Measurements from ENCODE around the gene CNGA4. TPM values are rescaled to one million over a fixed set of nuclear protein-coding genes. Genes with fewer than 3 reads are reported as not detected.
"Not testable (repeated sequence)": the region's sequence is repeated elsewhere in the genome, so short reads cannot be mapped to it uniquely, and the experiment has no call there.

The CNGA4 gene
- total RNA-seq, 2 experiments from 2014 or later, result 0.20 to 0.30 TPM

- Mint-ChIP-seq H3K36me3 (ENCODE audit: low read depth) (peaks cover 4% of the 10 kb centered on the region), H3K4me3 (peak overlapping the region; percentile 99), H3K4me1 (peaks cover 46% of the 10 kb centered on the region), H3K27me3 (no peaks in the 10 kb centered on the region), H3K9me3 (no peaks in the 10 kb centered on the region), H3K27ac (peak overlapping the region; percentile 84)
- ChIA-PET POLR2A (interaction anchor here (0.9 to 1.9 kb wide), 5 partner anchors 9 to 88 kb away, joined by 3 to 10 read pairs (median 4); partner anchors contain the start of gene CAVIN3), CTCF (interaction anchor here (1.0 to 3.3 kb wide), 3 partner anchors 18 to 145 kb away, joined by 3 to 17 read pairs (median 4); no protein-coding TSS in a partner anchor)
- DNase-seq, result no peak
Measured at GRCh38 chr11:6233984-6234386, 4.9 kb upstream of the CNGA4 start.

GRCh38 chr11:6234387-6235107 is 4.3 kb upstream of the CNGA4 start, which contains the start of gene FHIP1B:
Gene FHIP1B (minus strand): TSS chr11:6234636. CDS start chr11:6224516, 10,120 bp downstream.
- CTCF ChIA-PET, result interaction anchor here (0.8 to 3.3 kb wide), 6 partner anchors 17 to 145 kb away, joined by 3 to 17 read pairs (median 3); no protein-coding TSS in a partner anchor
- Mint-ChIP-seq H3K9me3 (no peaks in the 10 kb centered on the region), H3K4me3 (peak within 1 kb of the TSS; percentile 99), H3K4me1 (peaks cover 42% of the 10 kb centered on the region), H3K27ac (peak within 1 kb of the TSS; percentile 84), H3K27me3 (no peaks in the 10 kb centered on the region), H3K36me3 (ENCODE audit: low read depth) (peaks cover 4% of the 10 kb centered on the region)
- POLR2A ChIA-PET, result interaction anchor here (0.6 to 1.9 kb wide), 7 partner anchors 8 to 87 kb away, joined by 3 to 10 read pairs (median 3); partner anchors contain the start of gene CAVIN3
- DNase-seq, result peak; percentile 100

- no peak for DNase-seq
- ChIA-PET CTCF (interaction anchor here (1.1 to 3.3 kb wide), 6 partner anchors 14 to 499 kb away, joined by 3 to 23 read pairs (median 4); partner anchors contain the start of gene CAVIN3), POLR2A (interaction anchor here (0.6 to 1.7 kb wide), 2 partner anchors 83 to 447 kb away, joined by 3 to 5 read pairs; partner anchors contain the start of gene CAVIN3)
- H3K4me3 Mint-ChIP-seq, result no peak overlapping the region
- no peaks in the 10 kb centered on the region for H3K36me3 Mint-ChIP-seq (ENCODE audit: low read depth)
- H3K27ac Mint-ChIP-seq, result no peak overlapping the region
- peaks cover 23% of the 10 kb centered on the region for H3K4me1 Mint-ChIP-seq
- H3K27me3 Mint-ChIP-seq, result no peaks in the 10 kb centered on the region
- H3K9me3 Mint-ChIP-seq, result no peaks in the 10 kb centered on the region
Measured at GRCh38 chr11:6237266-6237665, 1.6 kb upstream of the CNGA4 start.

GRCh38 chr11:6237761-6238302 is 1.1 kb upstream of the CNGA4 start:
- POLR2A ChIA-PET, result interaction anchor here (1.7 kb wide), 1 partner anchor 82 kb away, joined by 5 read pairs; the partner anchor contains the start of gene CAVIN3
- H3K36me3 Mint-ChIP-seq (ENCODE audit: low read depth), result no peaks in the 10 kb centered on the region
- CTCF ChIA-PET, result interaction anchor here (1.1 to 3.3 kb wide), 6 partner anchors 13 to 499 kb away, joined by 3 to 23 read pairs (median 4); no protein-coding TSS in a partner anchor
- no peaks in the 10 kb centered on the region for H3K27me3 Mint-ChIP-seq
- H3K27ac Mint-ChIP-seq, result no peak overlapping the region
- no peak overlapping the region for H3K4me3 Mint-ChIP-seq
- no peaks in the 10 kb centered on the region for H3K9me3 Mint-ChIP-seq
- H3K4me1 Mint-ChIP-seq, result peaks cover 22% of the 10 kb centered on the region
- DNase-seq, result no peak

- no peak for DNase-seq
- no peak overlapping the region for H3K4me3 Mint-ChIP-seq
- H3K9me3 Mint-ChIP-seq, result no peaks in the 10 kb centered on the region
- no peaks in the 10 kb centered on the region for H3K36me3 Mint-ChIP-seq (ENCODE audit: low read depth)
- ChIA-PET POLR2A (no interaction called here), CTCF (interaction anchor here (0.9 kb wide), 1 partner anchor 11 kb away, joined by 3 read pairs; no protein-coding TSS in a partner anchor)
- H3K27ac Mint-ChIP-seq, result no peak overlapping the region
- peaks cover 2% of the 10 kb centered on the region for H3K27me3 Mint-ChIP-seq
- H3K4me1 Mint-ChIP-seq, result peaks cover 3% of the 10 kb centered on the region
Measured at GRCh38 chr11:6240139-6240538, 1.2 kb downstream of the CNGA4 start.

- Mint-ChIP-seq H3K9me3 (no peaks in the 10 kb centered on the region), H3K4me3 (no peak overlapping the region), H3K4me1 (no peaks in the 10 kb centered on the region), H3K27me3 (peaks cover 6% of the 10 kb centered on the region), H3K36me3 (ENCODE audit: low read depth) (no peaks in the 10 kb centered on the region), H3K27ac (no peak overlapping the region)
- ChIA-PET POLR2A (no interaction called here), CTCF (interaction anchor here (0.9 kb wide), 1 partner anchor 11 kb away, joined by 3 read pairs; no protein-coding TSS in a partner anchor)
- DNase-seq, result no peak
Measured at GRCh38 chr11:6240781-6241180, 1.9 kb downstream of the CNGA4 start.

- ChIA-PET POLR2A (no interaction called here), CTCF (interaction anchor here (1.7 kb wide), 1 partner anchor 10 kb away, joined by 10 read pairs; no protein-coding TSS in a partner anchor)
- no peak overlapping the region for H3K4me3 Mint-ChIP-seq
- H3K9me3 Mint-ChIP-seq, result no peaks in the 10 kb centered on the region
- no peaks in the 10 kb centered on the region for H3K4me1 Mint-ChIP-seq
- H3K27ac Mint-ChIP-seq, result no peak overlapping the region
- DNase-seq, result no peak
- H3K27me3 Mint-ChIP-seq, result peaks cover 6% of the 10 kb centered on the region
- no peaks in the 10 kb centered on the region for H3K36me3 Mint-ChIP-seq (ENCODE audit: low read depth)
Measured at GRCh38 chr11:6241316-6241715, 2.4 kb downstream of the CNGA4 start.

GRCh38 chr11:6245536-6245935 is 6.6 kb downstream of the CNGA4 start:
- Mint-ChIP-seq H3K36me3 (ENCODE audit: low read depth) (no peaks in the 10 kb centered on the region), H3K9me3 (no peaks in the 10 kb centered on the region), H3K4me1 (no peaks in the 10 kb centered on the region), H3K27me3 (peaks cover 10% of the 10 kb centered on the region), H3K4me3 (no peak overlapping the region), H3K27ac (no peak overlapping the region)
- POLR2A ChIA-PET, result no interaction called here
- no peak for DNase-seq
- CTCF ChIA-PET, result interaction anchor here (1.5 kb wide), 1 partner anchor 134 kb away, joined by 3 read pairs; no protein-coding TSS in a partner anchor

GRCh38 chr11:6248248-6248647 is 9.4 kb downstream of the CNGA4 start:
- ChIA-PET POLR2A (no interaction called here), CTCF (interaction anchor here (5.0 kb wide), 1 partner anchor 114 kb away, joined by 64 read pairs; no protein-coding TSS in a partner anchor)
- DNase-seq, result no peak
- peaks cover 10% of the 10 kb centered on the region for H3K27me3 Mint-ChIP-seq
- no peaks in the 10 kb centered on the region for H3K4me1 Mint-ChIP-seq
- H3K9me3 Mint-ChIP-seq, result no peaks in the 10 kb centered on the region
- H3K36me3 Mint-ChIP-seq (ENCODE audit: low read depth), result no peaks in the 10 kb centered on the region
- H3K4me3 Mint-ChIP-seq, result no peak overlapping the region
- no peak overlapping the region for H3K27ac Mint-ChIP-seq

GRCh38 chr11:6248897-6249296 is 10.0 kb downstream of the CNGA4 start:
- POLR2A ChIA-PET; H3K4me1 Mint-ChIP-seq; DNase-seq; H3K36me3 Mint-ChIP-seq (ENCODE audit: low read depth); H3K9me3 Mint-ChIP-seq; H3K27ac Mint-ChIP-seq; H3K27me3 Mint-ChIP-seq; H3K4me3 Mint-ChIP-seq: not testable (repeated sequence)
- CTCF ChIA-PET, result interaction anchor here (4.7 to 6.7 kb wide), 3 partner anchors 11 to 113 kb away, joined by 23 to 117 read pairs (median 64); partner anchors contain the start of gene CNGA4

- no peaks in the 10 kb centered on the region for H3K9me3 Mint-ChIP-seq
- H3K27ac Mint-ChIP-seq, result no peak overlapping the region
- no peaks in the 10 kb centered on the region for H3K4me1 Mint-ChIP-seq
- no peak for DNase-seq
- POLR2A ChIA-PET, result no interaction called here
- H3K4me3 Mint-ChIP-seq, result no peak overlapping the region
- no peaks in the 10 kb centered on the region for H3K36me3 Mint-ChIP-seq (ENCODE audit: low read depth)
- H3K27me3 Mint-ChIP-seq, result peaks cover 8% of the 10 kb centered on the region
- CTCF ChIA-PET, result interaction anchor here (0.7 to 6.7 kb wide), 14 partner anchors 11 to 227 kb away, joined by 3 to 117 read pairs (median 6); partner anchors contain the start of genes CAVIN3, CCKBR and CNGA4
Measured at GRCh38 chr11:6249770-6250555, 11.1 kb downstream of the CNGA4 start.

- Mint-ChIP-seq H3K4me1 (no peaks in the 10 kb centered on the region), H3K36me3 (ENCODE audit: low read depth) (no peaks in the 10 kb centered on the region), H3K4me3 (no peak overlapping the region), H3K27ac (no peak overlapping the region), H3K9me3 (no peaks in the 10 kb centered on the region), H3K27me3 (peaks cover 4% of the 10 kb centered on the region)
- CTCF ChIA-PET, result interaction anchor here (0.6 to 6.7 kb wide), 29 partner anchors 9 to 461 kb away, joined by 3 to 117 read pairs (median 4); partner anchors contain the start of genes APBB1, CAVIN3, CCKBR and CNGA4
- POLR2A ChIA-PET, result interaction anchor here (0.5 to 1.3 kb wide), 2 partner anchors 36 to 109 kb away, joined by 3 read pairs; no protein-coding TSS in a partner anchor
- DNase-seq, result peak; percentile 64
Measured at GRCh38 chr11:6251120-6251733, 12.3 kb downstream of the CNGA4 start.

Measured in activated CD4-positive, alpha-beta memory T cell treated with anti-CD3 and anti-CD28 coated beads, Interleukin-2, amount 10 ng/mL, durations not matched to agents 7 days and 5 days (primary cell).